Measurements from ENCODE around the gene GPRIN3. TPM values are rescaled to one million over a fixed set of nuclear protein-coding genes. Genes with fewer than 3 reads are reported as not detected.

Gene GPRIN3
- total RNA-seq, 2 donors from 2014 or later: 22.5 to 26.8 TPM

GRCh38 chr4:89221167-89221867 lies 86.3 kb downstream of the GPRIN3 start:
- Histone ChIP-seq H3K36me3 (no peaks in the 10 kb centered on the region), H3K4me1 (peaks cover 4% of the 10 kb centered on the region), H3K27ac (no peak overlapping the region), H3K9ac (ENCODE audit: low read depth in 2 of 2, low read length in 2 of 2) (no peak overlapping the region), H3K4me3 (no peak overlapping the region), H3K27me3 (no peaks in the 10 kb centered on the region), H3K9me3 (no peaks in the 10 kb centered on the region)
- no peak for TF ChIP-seq CTCF (IDR thresholded peaks at IDR 0.05)
- DNase-seq: no peak
- intact Hi-C loops (cut with DNase I): loop anchor here (10.0 kb wide), 1 partner anchor 57 kb away; no protein-coding TSS in a partner anchor

GRCh38 chr4:89218587-89218986 lies 89.0 kb downstream of the GPRIN3 start:
- Histone ChIP-seq H3K36me3 (no peaks in the 10 kb centered on the region), H3K27ac (no peak overlapping the region), H3K9ac (ENCODE audit: low read depth in 2 of 2, low read length in 2 of 2) (no peak overlapping the region), H3K4me3 (no peak overlapping the region), H3K27me3 (no peaks in the 10 kb centered on the region), H3K9me3 (no peaks in the 10 kb centered on the region), H3K4me1 (peaks cover 4% of the 10 kb centered on the region)
- intact Hi-C loops (cut with DNase I): no loop called here
- no peak for TF ChIP-seq CTCF (IDR thresholded peaks at IDR 0.05)
- DNase-seq: no peak

DNA sequence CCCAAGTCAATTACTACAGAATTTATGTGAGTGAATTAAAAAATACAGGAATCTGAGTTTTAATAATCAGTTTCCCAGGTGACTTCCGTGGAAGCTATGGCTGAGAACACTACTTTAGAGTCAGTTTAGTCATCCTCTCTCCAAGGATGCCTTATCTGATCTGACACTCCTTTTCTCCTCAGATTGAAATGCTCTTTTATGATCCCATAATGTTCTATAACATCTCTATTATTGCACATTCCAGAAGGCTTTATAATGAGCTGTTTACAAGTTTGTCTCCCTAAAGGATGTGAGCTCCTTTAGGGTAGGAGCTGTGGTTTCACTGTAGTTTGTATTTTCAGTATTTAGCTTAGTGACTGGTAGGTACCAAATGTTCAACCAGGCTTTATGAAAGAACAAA lies 90.0 kb downstream of the GPRIN3 start:
- Histone ChIP-seq H3K27ac (no peak overlapping the region), H3K4me1 (peaks cover 4% of the 10 kb centered on the region), H3K36me3 (no peaks in the 10 kb centered on the region), H3K4me3 (no peak overlapping the region), H3K9me3 (no peaks in the 10 kb centered on the region), H3K9ac (ENCODE audit: low read depth in 2 of 2, low read length in 2 of 2) (no peak overlapping the region), H3K27me3 (no peaks in the 10 kb centered on the region)
- no peak for DNase-seq
- TF ChIP-seq CTCF (IDR thresholded peaks at IDR 0.05): no peak
- intact Hi-C loops (cut with DNase I): no loop called here

GRCh38 chr4:89216866-89217265 lies 90.7 kb downstream of the GPRIN3 start:
- H3K9ac ChIP-seq (ENCODE audit: low read depth in 2 of 2, low read length in 2 of 2): no peak overlapping the region
- no peaks in the 10 kb centered on the region for H3K36me3 ChIP-seq
- H3K4me3 ChIP-seq: no peak overlapping the region
- H3K27ac ChIP-seq: no peak overlapping the region
- intact Hi-C loops (cut with DNase I): no loop called here
- H3K27me3 ChIP-seq: no peaks in the 10 kb centered on the region
- peaks cover 4% of the 10 kb centered on the region for H3K4me1 ChIP-seq
- no peaks in the 10 kb centered on the region for H3K9me3 ChIP-seq
- DNase-seq: no peak
- TF ChIP-seq CTCF (IDR thresholded peaks at IDR 0.05): no peak

DNA sequence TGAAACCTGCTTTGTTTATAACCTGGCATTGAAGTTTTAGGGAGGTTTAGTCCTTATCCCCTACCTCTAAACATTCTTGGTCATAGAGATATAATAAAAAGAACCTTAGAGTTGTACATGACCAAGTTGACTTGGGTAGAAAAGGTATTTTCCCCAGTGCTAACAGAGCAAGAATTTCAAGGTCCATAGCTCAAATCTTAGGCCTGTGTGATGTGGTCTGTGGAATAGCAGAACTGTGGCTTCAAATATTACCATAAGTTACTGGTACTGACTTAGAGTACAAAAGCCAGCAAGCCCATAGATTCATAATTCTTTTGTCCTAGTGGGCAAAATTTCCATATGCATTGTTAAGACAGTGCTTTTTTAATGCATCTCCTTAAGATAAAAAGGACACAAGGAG lies 91.2 kb downstream of the GPRIN3 start:
- no peak for TF ChIP-seq CTCF (IDR thresholded peaks at IDR 0.05)
- H3K9me3 ChIP-seq: no peaks in the 10 kb centered on the region
- DNase-seq: no peak
- H3K4me1 ChIP-seq: peaks cover 4% of the 10 kb centered on the region
- H3K27ac ChIP-seq: no peak overlapping the region
- no peaks in the 10 kb centered on the region for H3K27me3 ChIP-seq
- no peak overlapping the region for H3K4me3 ChIP-seq
- intact Hi-C loops (cut with DNase I): no loop called here
- H3K36me3 ChIP-seq: no peaks in the 10 kb centered on the region
- H3K9ac ChIP-seq (ENCODE audit: low read depth in 2 of 2, low read length in 2 of 2): no peak overlapping the region

Measured in colonic mucosa (tissue), 4 donors.